HepG2 (cell line): ENCODE measurements around the gene ENC1. TPM values are rescaled to one million over a fixed set of nuclear protein-coding genes. Genes with fewer than 3 reads are reported as not detected.
A peak's percentile ranks its signal among the peaks of the same experiment; 100 is the strongest.

Experiments used
- BCL6 ChIP-seq: IDR thresholded peaks from 2 replicates; pipeline ENCODE4 v1.6.1; 2016; ENCODE audit warnings: missing genetic modification reagents, missing compliant biosample characterization
- EHMT2 ChIP-seq: fragments of 200-600 bp; sonication (generic); IDR thresholded peaks from 2 replicates; pipeline ENCODE4 v1.7.0; 2017; ENCODE audit warnings: antibody characterized with exemption, low read depth, low read length, borderline replicate concordance
- EP300 ChIP-seq, 3 experiments: sonication (generic) in 1 of 3; formaldehyde crosslinking in 1 of 3; IDR thresholded peaks; 2 replicates each; pipeline versions ENCODE4 v1.5.1 to v1.6.1; 2011 to 2020; ENCODE audit warnings: low read depth in 2 of 3, low read length in 2 of 3, borderline replicate concordance in 1 of 3, improper control_type of control experiment in 1 of 3, mild to moderate bottlenecking in 1 of 3, missing genetic modification reagents in 1 of 3, moderate library complexity in 1 of 3
- GATA4 ChIP-seq: sonication (generic); IDR thresholded peaks from 2 replicates; pipeline ENCODE4 v1.6.1; 2016; ENCODE audit warnings: antibody characterized with exemption, low read depth, borderline replicate concordance
- IKZF1 ChIP-seq: fragments of 450-650 bp; IDR thresholded peaks from 2 replicates; pipeline ENCODE4 v1.7.1; 2016
- ISX ChIP-seq: sonication (generic); formaldehyde crosslinking; conservative IDR thresholded peaks from 2 replicates; pipeline ENCODE4 v1.5.0; 2020; ENCODE audit warnings: missing genetic modification reagents
- MED8 ChIP-seq: sonication (generic); formaldehyde crosslinking; IDR thresholded peaks from 2 replicates; pipeline ENCODE4 v1.8.1; 2023; ENCODE audit warnings: mild to moderate bottlenecking, missing genetic modification reagents; ENCODE audit not compliant: insufficient replicate concordance
- SNAPC2 ChIP-seq: sonication (generic); formaldehyde crosslinking; IDR thresholded peaks from 2 replicates; pipeline ENCODE4 v1.8.1; 2022; ENCODE audit warnings: mild to moderate bottlenecking, missing genetic modification reagents
- YY1 ChIP-seq: IDR thresholded peaks from 2 replicates; pipeline ENCODE4 v1.6.1; 2011; ENCODE audit warnings: low read length, low read depth, moderate library complexity, mild to moderate bottlenecking; ENCODE audit not compliant: insufficient read depth, insufficient replicate concordance
- ZKSCAN8 ChIP-seq: IDR thresholded peaks from 2 replicates; pipeline ENCODE4 v1.6.1; 2016; ENCODE audit warnings: borderline replicate concordance, missing genetic modification reagents, missing compliant biosample characterization
- ZNF136 ChIP-seq: sonication (generic); formaldehyde crosslinking; IDR thresholded peaks from 2 replicates; pipeline ENCODE4 v1.8.1; 2022; ENCODE audit warnings: low read depth, mild to moderate bottlenecking, moderate library complexity, missing genetic modification reagents
- ZNF296 ChIP-seq: sonication (generic); formaldehyde crosslinking; conservative IDR thresholded peaks from 2 replicates; pipeline ENCODE4 v1.5.0; 2020; ENCODE audit warnings: mild to moderate bottlenecking, missing genetic modification reagents
- ZNF414 ChIP-seq: sonication (generic); formaldehyde crosslinking; IDR thresholded peaks from 2 replicates; pipeline ENCODE4 v1.5.0; 2020; ENCODE audit warnings: missing genetic modification reagents
- ZNF556 ChIP-seq: sonication (generic); formaldehyde crosslinking; IDR thresholded peaks from 2 replicates; pipeline ENCODE4 v1.4.0; 2020; ENCODE audit warnings: mild to moderate bottlenecking, missing genetic modification reagents, borderline replicate concordance
- ZNF788 ChIP-seq: sonication (generic); formaldehyde crosslinking; IDR thresholded peaks from 2 replicates; pipeline ENCODE4 v1.5.0; 2020; ENCODE audit warnings: mild to moderate bottlenecking, missing genetic modification reagents, borderline replicate concordance
- ZSCAN9 ChIP-seq: IDR thresholded peaks from 2 replicates; pipeline ENCODE4 v1.6.1; 2016; ENCODE audit warnings: borderline replicate concordance
- polyA plus RNA-seq, 8 experiments: library from polyadenylated mRNA; depleted of rRNA in 3 of 8; stranded (reverse) in 7 of 8; unstranded in 1 of 8; fragments of >200 nt; fragmentation: Illumina TruSeq in 4 of 8; extraction: Trizol in 4 of 8; gene quantifications; 2 replicates each; pipeline versions ENCODE4 v1.2.1 to v1.2.3, GENCODE V29; 2011 to 2016; ENCODE audit warnings: low read depth in 4 of 8, missing spikeins in 1 of 8, mixed read lengths in 1 of 8; ENCODE audit not compliant: insufficient read depth in 1 of 8
- total RNA-seq, 5 experiments: library from RNA; depleted of rRNA; stranded (reverse); fragments of >200 nt; fragmentation: Illumina TruSeq; extraction: Trizol; gene quantifications; 2 replicates each; pipeline ENCODE4 v1.2.3, GENCODE V29; 2016; ENCODE audit warnings: low read depth in 1 of 5
- TF ChIP-seq, protein P1 (sequence below): sonication (generic); formaldehyde crosslinking; IDR thresholded peaks from 2 replicates; pipeline ENCODE4 v1.5.0; 2020; ENCODE audit warnings: missing genetic modification reagents
- TF ChIP-seq, protein P2 (sequence below): sonication (generic); formaldehyde crosslinking; IDR thresholded peaks from 2 replicates; pipeline ENCODE4 v1.4.0; 2020; ENCODE audit warnings: missing genetic modification reagents
- TF ChIP-seq, protein P3 (sequence below): sonication (generic); formaldehyde crosslinking; IDR thresholded peaks from 2 replicates; pipeline ENCODE4 v1.4.0; 2020; ENCODE audit warnings: low read depth, mild to moderate bottlenecking, missing genetic modification reagents

The ENC1 gene
- total and polyA plus RNA-seq, 2 of the 13 experiments (the other 11 are each of a cell fraction or from before 2014, with no cell fraction given), result 63.8 to 64.4 TPM

DNA sequence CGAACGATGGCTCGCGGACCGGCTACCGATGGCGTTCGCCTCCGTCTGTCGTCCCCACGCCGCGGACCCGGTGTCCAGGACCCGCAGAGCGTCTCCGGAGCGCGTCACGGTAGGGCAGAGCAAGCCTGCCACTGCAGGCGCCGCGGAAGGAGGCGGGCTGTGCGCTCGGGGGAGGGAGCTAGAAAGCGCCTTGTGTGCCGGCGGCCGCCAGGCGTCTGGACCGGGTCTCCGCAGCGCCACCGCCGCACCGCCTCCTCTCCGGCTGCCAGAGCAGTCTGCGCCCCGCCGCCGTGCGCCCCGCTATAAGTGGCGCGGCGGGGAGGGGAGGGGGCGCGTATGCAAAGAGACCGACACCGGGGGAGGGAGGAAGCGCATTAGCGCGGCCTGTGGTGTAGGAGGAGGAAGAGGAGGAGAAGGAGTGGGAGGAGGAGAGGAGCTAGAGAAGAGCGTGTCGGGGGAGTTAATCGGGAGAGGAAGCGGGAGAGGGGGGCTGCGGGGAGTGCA lies at the start of gene ENC1 (continued):
- TF ChIP-seq ZKSCAN8, result peak; percentile 89
- TF ChIP-seq GATA4, result peak; percentile 90
- peak; percentile 95 for TF ChIP-seq SNAPC2
- TF ChIP-seq, protein P1, sequence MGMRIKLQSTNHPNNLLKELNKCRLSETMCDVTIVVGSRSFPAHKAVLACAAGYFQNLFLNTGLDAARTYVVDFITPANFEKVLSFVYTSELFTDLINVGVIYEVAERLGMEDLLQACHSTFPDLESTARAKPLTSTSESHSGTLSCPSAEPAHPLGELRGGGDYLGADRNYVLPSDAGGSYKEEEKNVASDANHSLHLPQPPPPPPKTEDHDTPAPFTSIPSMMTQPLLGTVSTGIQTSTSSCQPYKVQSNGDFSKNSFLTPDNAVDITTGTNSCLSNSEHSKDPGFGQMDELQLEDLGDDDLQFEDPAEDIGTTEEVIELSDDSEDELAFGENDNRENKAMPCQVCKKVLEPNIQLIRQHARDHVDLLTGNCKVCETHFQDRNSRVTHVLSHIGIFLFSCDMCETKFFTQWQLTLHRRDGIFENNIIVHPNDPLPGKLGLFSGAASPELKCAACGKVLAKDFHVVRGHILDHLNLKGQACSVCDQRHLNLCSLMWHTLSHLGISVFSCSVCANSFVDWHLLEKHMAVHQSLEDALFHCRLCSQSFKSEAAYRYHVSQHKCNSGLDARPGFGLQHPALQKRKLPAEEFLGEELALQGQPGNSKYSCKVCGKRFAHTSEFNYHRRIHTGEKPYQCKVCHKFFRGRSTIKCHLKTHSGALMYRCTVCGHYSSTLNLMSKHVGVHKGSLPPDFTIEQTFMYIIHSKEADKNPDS (CRISPR knock-in tag), result 0 out of 2 replicates have a peak, but pooled peaks have one; percentile 59
- no peak; the same call in 1 of the 2 replicates for TF ChIP-seq ZNF296 (CRISPR knock-in tag)
- TF ChIP-seq ZSCAN9 (CRISPR knock-in tag), result peak; percentile 53; the same call in 1 of the 2 replicates
- TF ChIP-seq, protein P2, sequence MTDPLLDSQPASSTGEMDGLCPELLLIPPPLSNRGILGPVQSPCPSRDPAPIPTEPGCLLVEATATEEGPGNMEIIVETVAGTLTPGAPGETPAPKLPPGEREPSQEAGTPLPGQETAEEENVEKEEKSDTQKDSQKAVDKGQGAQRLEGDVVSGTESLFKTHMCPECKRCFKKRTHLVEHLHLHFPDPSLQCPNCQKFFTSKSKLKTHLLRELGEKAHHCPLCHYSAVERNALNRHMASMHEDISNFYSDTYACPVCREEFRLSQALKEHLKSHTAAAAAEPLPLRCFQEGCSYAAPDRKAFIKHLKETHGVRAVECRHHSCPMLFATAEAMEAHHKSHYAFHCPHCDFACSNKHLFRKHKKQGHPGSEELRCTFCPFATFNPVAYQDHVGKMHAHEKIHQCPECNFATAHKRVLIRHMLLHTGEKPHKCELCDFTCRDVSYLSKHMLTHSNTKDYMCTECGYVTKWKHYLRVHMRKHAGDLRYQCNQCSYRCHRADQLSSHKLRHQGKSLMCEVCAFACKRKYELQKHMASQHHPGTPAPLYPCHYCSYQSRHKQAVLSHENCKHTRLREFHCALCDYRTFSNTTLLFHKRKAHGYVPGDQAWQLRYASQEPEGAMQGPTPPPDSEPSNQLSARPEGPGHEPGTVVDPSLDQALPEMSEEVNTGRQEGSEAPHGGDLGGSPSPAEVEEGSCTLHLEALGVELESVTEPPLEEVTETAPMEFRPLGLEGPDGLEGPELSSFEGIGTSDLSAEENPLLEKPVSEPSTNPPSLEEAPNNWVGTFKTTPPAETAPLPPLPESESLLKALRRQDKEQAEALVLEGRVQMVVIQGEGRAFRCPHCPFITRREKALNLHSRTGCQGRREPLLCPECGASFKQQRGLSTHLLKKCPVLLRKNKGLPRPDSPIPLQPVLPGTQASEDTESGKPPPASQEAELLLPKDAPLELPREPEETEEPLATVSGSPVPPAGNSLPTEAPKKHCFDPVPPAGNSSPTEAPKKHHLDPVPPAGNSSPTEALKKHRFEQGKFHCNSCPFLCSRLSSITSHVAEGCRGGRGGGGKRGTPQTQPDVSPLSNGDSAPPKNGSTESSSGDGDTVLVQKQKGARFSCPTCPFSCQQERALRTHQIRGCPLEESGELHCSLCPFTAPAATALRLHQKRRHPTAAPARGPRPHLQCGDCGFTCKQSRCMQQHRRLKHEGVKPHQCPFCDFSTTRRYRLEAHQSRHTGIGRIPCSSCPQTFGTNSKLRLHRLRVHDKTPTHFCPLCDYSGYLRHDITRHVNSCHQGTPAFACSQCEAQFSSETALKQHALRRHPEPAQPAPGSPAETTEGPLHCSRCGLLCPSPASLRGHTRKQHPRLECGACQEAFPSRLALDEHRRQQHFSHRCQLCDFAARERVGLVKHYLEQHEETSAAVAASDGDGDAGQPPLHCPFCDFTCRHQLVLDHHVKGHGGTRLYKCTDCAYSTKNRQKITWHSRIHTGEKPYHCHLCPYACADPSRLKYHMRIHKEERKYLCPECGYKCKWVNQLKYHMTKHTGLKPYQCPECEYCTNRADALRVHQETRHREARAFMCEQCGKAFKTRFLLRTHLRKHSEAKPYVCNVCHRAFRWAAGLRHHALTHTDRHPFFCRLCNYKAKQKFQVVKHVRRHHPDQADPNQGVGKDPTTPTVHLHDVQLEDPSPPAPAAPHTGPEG, result no peak
- TF ChIP-seq ZNF414, result peak; percentile 68
- TF ChIP-seq MED8 (CRISPR knock-in tag), result peak; percentile 97
- TF ChIP-seq, protein P3, sequence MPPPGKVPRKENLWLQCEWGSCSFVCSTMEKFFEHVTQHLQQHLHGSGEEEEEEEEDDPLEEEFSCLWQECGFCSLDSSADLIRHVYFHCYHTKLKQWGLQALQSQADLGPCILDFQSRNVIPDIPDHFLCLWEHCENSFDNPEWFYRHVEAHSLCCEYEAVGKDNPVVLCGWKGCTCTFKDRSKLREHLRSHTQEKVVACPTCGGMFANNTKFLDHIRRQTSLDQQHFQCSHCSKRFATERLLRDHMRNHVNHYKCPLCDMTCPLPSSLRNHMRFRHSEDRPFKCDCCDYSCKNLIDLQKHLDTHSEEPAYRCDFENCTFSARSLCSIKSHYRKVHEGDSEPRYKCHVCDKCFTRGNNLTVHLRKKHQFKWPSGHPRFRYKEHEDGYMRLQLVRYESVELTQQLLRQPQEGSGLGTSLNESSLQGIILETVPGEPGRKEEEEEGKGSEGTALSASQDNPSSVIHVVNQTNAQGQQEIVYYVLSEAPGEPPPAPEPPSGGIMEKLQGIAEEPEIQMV, result peak; percentile 82; the same call in 1 of the 2 replicates
- peak; percentile 88; the same call in 1 of the 2 replicates for TF ChIP-seq ZNF556 (CRISPR knock-in tag)
- TF ChIP-seq YY1, result peak; percentile 74
- no peak for TF ChIP-seq ISX (CRISPR knock-in tag)
- no peak for TF ChIP-seq EHMT2
- peak; percentile 82 for TF ChIP-seq ZNF136 (CRISPR knock-in tag)
- peak in 1 of 2 experiments; percentile 60; a peak in 2 of 4 replicates for TF ChIP-seq EP300 (IDR thresholded peaks at IDR 0.05; ENCODE audit: low read depth in 2 of 2, low read length in 2 of 2)
- TF ChIP-seq EP300 (CRISPR knock-in tag; IDR thresholded peaks at IDR 0.05; ENCODE audit: borderline replicate concordance), result peak; percentile 73; the same call in 1 of the 2 replicates
- TF ChIP-seq BCL6 (CRISPR knock-in tag), result peak; percentile 85
- peak; percentile 96 for TF ChIP-seq ZNF788 (CRISPR knock-in tag)
- TF ChIP-seq IKZF1, result no peak
